ENCODE data around the gene GFAP.

The GFAP gene

DNA sequence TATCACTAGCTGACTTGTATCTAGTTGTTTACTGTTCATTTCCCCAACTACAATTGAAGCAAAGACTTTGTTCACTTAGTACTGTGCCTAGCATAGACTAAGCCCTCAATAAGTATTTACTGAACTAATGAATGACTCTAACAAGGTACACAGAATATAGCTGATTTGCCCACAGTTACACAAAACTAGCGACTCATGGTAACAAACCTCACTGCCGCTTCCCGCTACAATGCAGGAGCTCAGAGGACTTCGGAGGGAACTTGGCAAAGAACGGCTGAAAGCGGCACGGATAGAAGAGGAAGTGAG is 16.6 kb downstream of the GFAP start:
- no peak for DNase-seq

- DNase-seq, result no peak
Measured at GRCh38 chr17:44894642-44895041, 20.7 kb downstream of the GFAP start.

DNA sequence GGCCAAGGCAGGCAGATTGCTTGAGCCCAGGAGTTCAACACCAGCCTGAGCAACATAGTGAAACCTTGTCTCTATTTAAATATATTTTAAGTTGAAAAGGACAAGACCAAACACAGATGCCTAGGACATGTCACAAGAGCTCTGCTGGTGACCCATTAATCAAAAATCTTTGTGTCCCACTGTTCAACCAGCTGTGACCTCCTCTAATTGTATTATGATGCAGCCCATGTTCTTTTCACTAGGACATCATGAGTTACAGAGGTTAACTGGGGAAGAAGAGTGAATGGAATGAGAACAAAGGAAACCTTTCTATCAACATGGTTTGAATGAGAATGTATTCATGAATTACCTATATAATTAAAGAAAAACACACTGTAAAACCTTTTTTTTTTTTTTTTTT is 23.1 kb downstream of the GFAP start:
- no peak for DNase-seq

GRCh38 chr17:44889003-44889402 is 26.3 kb downstream of the GFAP start:
- no peak for DNase-seq

- no peak for DNase-seq
Measured at GRCh38 chr17:44887971-44888954, 27.0 kb downstream of the GFAP start.

DNA sequence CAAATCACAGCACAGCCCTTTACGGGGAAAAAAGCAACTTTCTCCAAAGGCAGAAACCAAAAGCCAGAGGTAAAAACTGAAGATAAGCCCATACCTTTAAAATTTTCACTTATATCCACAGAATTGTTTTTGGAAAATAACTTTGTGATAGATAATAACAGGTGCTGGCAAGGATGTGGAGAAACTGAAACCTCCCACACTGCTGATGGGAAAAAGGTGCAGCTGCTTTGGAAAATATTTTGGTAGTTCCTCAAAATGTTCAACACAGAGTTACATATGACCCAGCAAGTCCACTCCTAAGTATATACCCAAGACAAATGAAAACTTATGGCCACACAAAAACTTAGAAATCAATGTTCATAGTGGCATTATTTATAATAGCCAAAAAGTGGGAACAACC is 28.3 kb downstream of the GFAP start:
- DNase-seq, result no peak

DNA sequence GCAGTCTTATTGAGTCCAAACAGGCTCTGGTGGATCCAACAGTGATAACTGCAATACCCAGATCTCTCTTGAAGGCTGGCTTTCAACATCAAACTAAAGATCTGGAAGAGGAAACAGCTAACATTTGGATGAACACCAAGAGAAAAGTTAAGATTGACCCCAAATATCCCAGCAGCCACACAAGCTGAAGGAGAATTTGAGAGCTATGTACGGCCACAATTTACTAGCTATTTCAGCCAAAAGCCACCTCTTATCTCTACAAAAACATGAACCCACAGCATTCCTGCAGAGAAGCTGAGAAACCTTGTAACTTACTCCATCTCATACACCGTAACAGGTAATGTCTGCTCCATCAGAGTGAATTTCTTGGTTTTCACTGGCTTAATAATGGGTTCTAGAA is 30.4 kb downstream of the GFAP start:
- DNase-seq, result no peak

GRCh38 chr17:44881145-44881544 is 34.2 kb downstream of the GFAP start:
- no peak for DNase-seq

GRCh38 chr17:44880062-44880461 is 35.2 kb downstream of the GFAP start:
- DNase-seq, result no peak

DNA sequence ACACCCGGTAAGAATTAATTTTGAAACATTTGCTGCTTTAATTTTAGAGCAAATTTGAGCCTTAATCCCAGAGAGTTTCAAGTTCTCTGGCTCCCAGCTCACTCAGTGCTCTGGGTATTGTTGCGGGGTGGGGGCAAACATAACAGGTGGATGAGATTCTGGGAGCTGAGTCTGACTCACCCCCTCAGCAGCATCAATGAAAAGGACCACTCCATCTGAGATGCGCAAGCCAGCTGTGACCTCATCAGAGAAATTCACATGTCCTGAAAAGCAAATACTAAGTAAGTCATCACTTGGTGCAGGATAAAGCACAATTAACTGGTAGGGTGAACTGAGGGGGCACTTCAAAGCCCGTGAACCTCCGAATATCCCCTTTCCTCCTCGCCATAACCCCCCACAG is 35.9 kb downstream of the GFAP start:
- no peak for DNase-seq

DNA sequence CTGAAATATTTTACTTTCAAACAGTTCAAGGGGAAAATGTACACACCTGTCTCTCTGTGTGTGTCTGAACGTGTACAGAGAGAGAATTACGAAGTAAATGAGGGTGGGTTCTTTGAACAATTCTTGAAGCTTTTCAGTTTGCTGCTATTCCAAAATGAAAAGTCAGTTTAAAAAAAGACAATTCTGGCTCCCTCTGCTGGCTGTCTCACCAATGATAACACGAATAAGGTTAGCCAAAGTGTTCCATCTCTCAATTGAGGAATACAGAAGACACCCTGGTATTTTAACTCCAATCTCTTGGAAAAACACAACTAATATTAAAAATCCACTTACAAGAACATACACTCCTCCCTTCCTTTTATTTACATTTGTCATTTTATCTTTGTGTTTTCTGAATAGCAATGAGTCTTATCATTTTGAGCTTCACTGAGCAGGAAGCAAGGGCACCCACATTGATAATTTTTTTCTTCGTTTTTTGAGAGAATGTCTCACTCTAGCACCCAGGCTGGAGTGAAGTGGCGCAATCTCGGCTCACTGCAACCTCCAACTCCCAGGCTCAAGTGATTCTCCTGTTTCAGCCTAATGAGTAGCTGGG is 36.6 kb downstream of the GFAP start:
- peak; percentile 31 for DNase-seq

DNA sequence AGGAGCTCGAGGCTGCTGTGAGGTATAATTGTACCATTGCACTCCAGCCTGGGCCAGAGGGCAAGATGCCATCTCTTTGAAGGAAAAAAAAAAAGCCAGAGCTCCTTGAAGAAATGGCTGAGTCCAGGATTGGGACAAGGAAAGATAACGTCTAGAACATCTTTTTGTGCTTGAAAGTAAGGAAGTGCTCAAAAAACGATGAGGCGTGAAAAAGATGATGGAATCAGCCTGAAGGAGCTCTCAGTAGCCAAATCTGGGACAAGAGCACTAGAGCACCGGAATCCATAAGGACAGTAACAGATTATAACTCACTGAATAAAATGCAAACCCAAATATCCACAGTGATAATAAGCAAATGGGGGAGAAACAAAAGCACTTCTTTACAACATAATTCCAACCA is 38.2 kb downstream of the GFAP start:
- DNase-seq, result no peak

DNA sequence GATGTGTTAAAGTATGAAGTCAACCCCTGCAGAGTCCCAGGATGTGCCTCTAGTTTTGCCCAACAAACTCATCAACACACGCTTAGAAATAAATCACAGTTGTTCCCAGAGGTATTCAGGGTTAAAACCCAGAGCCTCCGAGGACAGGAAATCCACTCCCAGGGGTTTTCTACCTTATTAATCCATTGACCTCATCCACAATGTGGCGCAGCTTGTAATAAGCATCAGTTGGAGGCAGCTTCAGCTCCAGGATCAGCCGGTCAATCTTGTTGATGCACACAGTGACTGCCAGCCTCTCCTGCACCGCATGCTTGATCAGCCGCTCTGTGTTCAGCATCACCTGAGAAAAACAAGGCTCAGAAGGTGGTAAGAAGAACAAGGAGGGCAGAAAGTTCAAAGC is 39.5 kb downstream of the GFAP start:
- no peak for DNase-seq

DNA sequence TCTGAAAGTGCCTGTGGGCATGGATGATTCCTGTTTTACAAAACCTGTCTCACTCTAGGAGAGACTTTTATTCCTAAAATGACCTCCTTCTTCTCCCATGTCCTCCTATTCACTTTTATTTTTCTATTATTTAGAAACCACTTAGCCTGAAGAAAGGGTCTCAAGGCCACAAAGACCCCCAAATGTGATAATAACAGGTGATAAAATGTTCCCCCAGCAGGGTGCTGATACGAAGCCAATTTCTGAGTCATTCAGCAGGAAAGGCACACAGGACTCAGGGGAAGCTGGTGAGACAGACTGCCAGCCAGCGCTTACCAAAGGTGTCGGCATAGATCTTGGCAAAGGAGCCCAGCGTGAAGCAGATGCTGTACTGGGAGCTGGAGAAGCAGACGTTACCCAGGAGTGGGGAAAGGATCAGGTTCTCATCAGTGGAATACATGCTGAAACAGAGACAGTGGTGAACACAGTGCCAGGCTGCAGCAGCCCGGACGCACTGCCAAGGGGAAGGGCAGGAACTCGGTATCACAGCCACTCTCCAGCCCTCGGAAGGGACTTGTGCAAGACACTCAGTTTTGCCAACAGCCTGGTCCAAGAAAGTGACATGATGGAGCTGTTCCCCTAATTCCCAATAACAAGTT is 43.0 kb downstream of the GFAP start:
- no peak for DNase-seq

- no peak for DNase-seq
Measured at GRCh38 chr17:44871556-44871955, 43.7 kb downstream of the GFAP start.

- no peak for DNase-seq
Measured at GRCh38 chr17:44867841-44868240, 47.5 kb downstream of the GFAP start.

GRCh38 chr17:44865931-44866330 is 49.4 kb downstream of the GFAP start:
- DNase-seq, result no peak

GRCh38 chr17:44865231-44865660 is 50.1 kb downstream of the GFAP start:
- peak; percentile 72 for DNase-seq

- no peak for DNase-seq
Measured at GRCh38 chr17:44864831-44865230, 50.5 kb downstream of the GFAP start.

DNA sequence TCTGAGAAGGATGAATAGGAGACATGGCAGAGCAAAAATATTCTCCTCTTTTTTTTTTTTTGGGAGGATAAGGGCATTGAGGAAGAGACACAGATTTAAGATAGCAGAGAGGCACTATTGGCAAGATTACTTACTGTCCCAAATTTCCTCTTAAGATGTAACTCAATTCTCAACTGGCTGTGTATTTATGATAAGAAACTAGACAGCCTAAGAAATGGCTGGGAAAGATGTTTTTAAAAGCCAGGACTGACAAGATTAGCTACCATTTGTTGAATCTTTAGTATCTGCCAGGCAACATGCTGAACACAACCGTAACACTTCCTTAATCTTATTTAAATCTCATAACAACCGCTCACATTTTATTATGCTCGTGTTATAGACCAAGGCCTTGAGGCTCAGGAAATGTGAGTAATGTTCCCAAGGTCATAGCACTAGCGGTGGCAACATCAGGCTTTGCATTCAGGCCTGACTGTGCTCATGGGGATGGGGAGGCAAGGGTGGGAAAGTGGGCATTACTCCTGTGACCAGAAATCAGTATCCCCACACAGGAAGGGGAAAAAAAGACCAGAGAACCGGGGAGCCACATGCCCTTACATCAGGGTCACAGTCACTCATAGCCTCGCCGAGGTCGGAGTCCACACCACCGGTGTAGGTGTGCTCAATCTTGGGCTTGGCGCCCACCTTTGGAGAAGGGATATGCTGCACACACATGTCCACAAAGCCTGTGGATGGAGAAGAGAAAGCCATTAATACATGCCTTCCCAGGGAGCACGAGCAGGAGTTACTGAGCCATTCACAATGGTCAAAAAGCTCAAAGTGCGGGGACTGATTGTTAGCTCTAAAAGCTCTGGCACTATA is 52.0 kb downstream of the GFAP start:
- no peak for DNase-seq

DNA sequence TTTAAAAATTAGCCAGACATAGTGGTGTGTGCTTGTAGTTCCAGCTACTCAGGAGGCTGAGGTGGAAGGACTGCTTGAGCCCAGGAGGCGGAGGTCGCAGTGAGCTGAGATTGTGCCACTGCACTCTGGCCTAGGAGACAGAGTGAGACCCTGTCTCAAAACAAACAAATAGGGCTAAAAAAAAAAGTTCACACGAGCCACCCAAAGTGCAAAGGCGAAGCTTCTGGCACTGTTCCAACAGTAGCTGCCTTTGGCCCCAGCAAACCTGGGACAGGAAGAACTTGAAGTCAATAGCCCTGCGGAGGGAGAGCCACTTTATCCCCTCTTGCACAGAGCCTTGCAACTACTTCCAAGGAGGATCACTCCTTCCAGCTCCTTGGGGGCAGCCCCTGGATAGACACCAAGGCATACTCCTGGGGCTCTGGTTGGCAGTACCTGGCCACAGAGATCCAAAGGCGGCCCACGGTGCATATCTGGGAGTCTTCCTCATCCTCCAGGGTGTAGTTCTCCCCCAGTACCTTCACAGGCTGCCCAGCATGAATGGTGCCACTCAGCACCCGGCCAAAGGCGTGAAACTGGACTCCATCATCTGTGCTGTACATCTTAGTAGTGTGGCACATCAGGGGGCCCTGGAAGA is 52.9 kb downstream of the GFAP start:
- no peak for DNase-seq

DNA sequence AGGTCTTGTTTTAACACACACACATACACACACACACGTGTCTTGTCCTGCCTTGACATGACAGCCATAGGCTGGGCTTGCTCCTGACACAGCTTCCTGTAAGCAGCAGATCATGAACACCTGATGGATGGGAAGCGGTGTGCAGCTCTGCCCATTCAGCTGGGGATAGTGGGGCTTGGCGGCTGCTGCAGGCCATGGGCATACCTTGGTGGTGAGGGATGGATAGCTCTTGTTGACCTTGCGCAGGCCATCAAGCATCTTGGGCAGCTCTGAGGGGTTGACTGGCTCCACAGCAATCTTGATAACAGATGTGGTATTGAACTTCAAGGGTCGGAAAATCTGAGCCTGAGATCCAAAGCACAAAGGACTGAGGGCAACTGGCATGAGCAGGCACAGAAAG is 55.6 kb downstream of the GFAP start:
- DNase-seq, result no peak

- DNase-seq, result no peak
Measured at GRCh38 chr17:44854192-44854591, 61.1 kb downstream of the GFAP start.

Measured in stimulated activated CD4-positive, alpha-beta T cell treated with anti-CD3 and anti-CD28 coated beads, Interleukin-15, amount 100 ng/mL, for 24 hours (primary cell).